Measurements from ENCODE around the gene PCNT. TPM values are rescaled to one million over a fixed set of nuclear protein-coding genes. Genes with fewer than 3 reads are reported as not detected.

Gene PCNT
- total and polyA plus RNA-seq, 2 of the 8 experiments (the other 6 are each of a cell fraction or from before 2014, with no cell fraction given), result 9.9 to 45.1 TPM

GRCh38 chr21:46329796-46330195 is 5.8 kb downstream of the PCNT start (continued):
- TF ChIP-seq CHD7 (IDR thresholded peaks at IDR 0.05; ENCODE audit: insufficient replicate concordance, low read length) (no peak), EP300 (IDR thresholded peaks at IDR 0.05; ENCODE audit: borderline replicate concordance in 1 of 2, low read depth in 2 of 2, low read length in 2 of 2) (no peak), SUZ12 (IDR thresholded peaks at IDR 0.05; ENCODE audit: low read length) (no peak), EGR1 (IDR thresholded peaks at IDR 0.05; ENCODE audit: borderline replicate concordance, low read depth, low read length) (no peak), CTCF (IDR thresholded peaks at IDR 0.05; ENCODE audit: control extremely low read depth in 1 of 3, insufficient read depth in 1 of 3, low read depth in 1 of 3, low read length in 3 of 3) (no peak), CHD1 (IDR thresholded peaks at IDR 0.05; ENCODE audit: low read depth, low read length) (no peak), ZNF274 (IDR thresholded peaks at IDR 0.05; ENCODE audit: borderline replicate concordance, extremely low read depth, low read length) (no peak), BACH1 (IDR thresholded peaks at IDR 0.05; ENCODE audit: low read length) (no peak), RFX5 (IDR thresholded peaks at IDR 0.05; ENCODE audit: borderline replicate concordance, low read depth, low read length) (no peak)
